Uterus (tissue), 4 donors: ENCODE data around the gene C17orf100. TPM values are rescaled to one million over a fixed set of nuclear protein-coding genes. Genes with fewer than 3 reads are reported as not detected.
"Not testable (repeated sequence)": the region's sequence is repeated elsewhere in the genome, so short reads cannot be mapped to it uniquely, and the experiment has no call there.

Experiments
- DNase-seq, 2 donors: peaks; one replicate each; pipeline ENCODE4 v3.0.0-alpha.2; 2019 to 2020
- H3K27ac ChIP-seq, 2 donors: fragments of 200-600 bp; sonication (generic); 1 replicate in 1 of 2; 2 replicates in 1 of 2; pipeline ENCODE4 v1.5.1; 2016 to 2018
- H3K27me3 ChIP-seq, 2 donors: fragments of 200-600 bp; sonication (generic); one replicate each; pipeline ENCODE4 v1.5.1; 2018 to 2019; ENCODE audit warnings: control low read depth in 1 of 2
- H3K36me3 ChIP-seq, 2 donors: fragments of 200-600 bp; sonication (generic); one replicate each; pipeline ENCODE4 v1.5.1; 2019; ENCODE audit warnings: control low read depth in 1 of 2
- H3K4me1 ChIP-seq, 2 donors: fragments of 200-600 bp; sonication (generic); one replicate each; pipeline ENCODE4 v1.5.1; 2018 to 2019; ENCODE audit warnings: control low read depth in 1 of 2
- H3K4me3 ChIP-seq, 2 donors: fragments of 200-600 bp; sonication (generic); 1 replicate in 1 of 2; 2 replicates in 1 of 2; pipeline ENCODE4 v1.5.1; 2018 to 2019; ENCODE audit warnings: mild to moderate bottlenecking in 1 of 2
- H3K9me3 ChIP-seq, 2 donors: fragments of 200-600 bp; sonication (generic); one replicate each; pipeline ENCODE4 v1.5.1; 2019; ENCODE audit warnings: control low read depth in 1 of 2
- POLR2A ChIP-seq, 2 donors: fragments of 450-650 bp; IDR thresholded peaks; one replicate each; pipeline ENCODE4 v1.6.1; 2016; ENCODE audit warnings: antibody characterized with exemption in 2 of 2, mild to moderate bottlenecking in 1 of 2, moderate library complexity in 1 of 2
- intact Hi-C: fragments of 100-400 bp; cut with DNase I; formaldehyde crosslinking; loops from one replicate; pipeline ENCODE4 v1.15.1; 2023; ENCODE audit warnings: low total_unique reads
- total RNA-seq, 4 donors: library from RNA; depleted of rRNA in 3 of 4; stranded (reverse); fragments of >200 nt in 3 of 4; gene quantifications; one replicate each; pipeline versions ENCODE4 v1.1.0 to v1.2.4, GENCODE V29; 2014 to 2023
- TF ChIP-seq, protein P1 (sequence below), 4 experiments: fragments of 200-600 bp in 2 of 4; fragments of 450-650 bp in 2 of 4; sonication (generic) in 2 of 4; IDR thresholded peaks; one replicate each; pipeline ENCODE4 v1.5.1; 2016 to 2019; ENCODE audit warnings: antibody characterized with exemption in 4 of 4, mild to moderate bottlenecking in 2 of 4, moderate library complexity in 1 of 4
- donor health status: DM: yes; HTN: yes; CAD: no.

C17orf100 gene
- total RNA-seq, 4 donors from 2014 or later, result 0.26 to 3.2 (median 1.3) TPM

- no peak for DNase-seq
- no peak for TF ChIP-seq POLR2A (IDR thresholded peaks at IDR 0.05)
- TF ChIP-seq, protein P1, sequence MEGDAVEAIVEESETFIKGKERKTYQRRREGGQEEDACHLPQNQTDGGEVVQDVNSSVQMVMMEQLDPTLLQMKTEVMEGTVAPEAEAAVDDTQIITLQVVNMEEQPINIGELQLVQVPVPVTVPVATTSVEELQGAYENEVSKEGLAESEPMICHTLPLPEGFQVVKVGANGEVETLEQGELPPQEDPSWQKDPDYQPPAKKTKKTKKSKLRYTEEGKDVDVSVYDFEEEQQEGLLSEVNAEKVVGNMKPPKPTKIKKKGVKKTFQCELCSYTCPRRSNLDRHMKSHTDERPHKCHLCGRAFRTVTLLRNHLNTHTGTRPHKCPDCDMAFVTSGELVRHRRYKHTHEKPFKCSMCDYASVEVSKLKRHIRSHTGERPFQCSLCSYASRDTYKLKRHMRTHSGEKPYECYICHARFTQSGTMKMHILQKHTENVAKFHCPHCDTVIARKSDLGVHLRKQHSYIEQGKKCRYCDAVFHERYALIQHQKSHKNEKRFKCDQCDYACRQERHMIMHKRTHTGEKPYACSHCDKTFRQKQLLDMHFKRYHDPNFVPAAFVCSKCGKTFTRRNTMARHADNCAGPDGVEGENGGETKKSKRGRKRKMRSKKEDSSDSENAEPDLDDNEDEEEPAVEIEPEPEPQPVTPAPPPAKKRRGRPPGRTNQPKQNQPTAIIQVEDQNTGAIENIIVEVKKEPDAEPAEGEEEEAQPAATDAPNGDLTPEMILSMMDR (IDR thresholded peaks at IDR 0.05), result no peak
- Histone ChIP-seq H3K36me3 (no peaks in the 10 kb centered on the region), H3K4me3 (no peak overlapping the region), H3K9me3 (no peaks in the 10 kb centered on the region), H3K27ac (no peak overlapping the region), H3K4me1 (no peaks in the 10 kb centered on the region), H3K27me3 (no peaks in the 10 kb centered on the region)
- intact Hi-C loops, result no loop called here
Measured at GRCh38 chr17:6691546-6691945, 40.0 kb downstream of the C17orf100 start.

- H3K9me3 ChIP-seq, H3K27ac ChIP-seq, H3K36me3 ChIP-seq, DNase-seq, H3K4me1 ChIP-seq, H3K4me3 ChIP-seq, H3K27me3 ChIP-seq, intact Hi-C loops: not testable (repeated sequence)
Measured at GRCh38 chr17:6691958-6692357, 40.4 kb downstream of the C17orf100 start.

- no peak for TF ChIP-seq POLR2A (IDR thresholded peaks at IDR 0.05)
- TF ChIP-seq, protein P1 (IDR thresholded peaks at IDR 0.05), result no peak
Measured at GRCh38 chr17:6695051-6695450, 43.5 kb downstream of the C17orf100 start.

GRCh38 chr17:6695565-6695964 is 44.0 kb downstream of the C17orf100 start:
- Histone ChIP-seq H3K36me3 (no peaks in the 10 kb centered on the region), H3K9me3 (no peaks in the 10 kb centered on the region), H3K4me3 (no peak overlapping the region), H3K4me1 (no peaks in the 10 kb centered on the region), H3K27ac (no peak overlapping the region), H3K27me3 (no peaks in the 10 kb centered on the region)
- TF ChIP-seq, protein P1 (IDR thresholded peaks at IDR 0.05), result no peak
- TF ChIP-seq POLR2A (IDR thresholded peaks at IDR 0.05), result no peak
- DNase-seq, result no peak
- intact Hi-C loops, result no loop called here

More at GRCh38 chr17:6695051-6695450, 43.5 kb downstream of the C17orf100 start:
- DNase-seq, result no peak
- no peaks in the 10 kb centered on the region for H3K4me1 ChIP-seq
- no peaks in the 10 kb centered on the region for H3K36me3 ChIP-seq
- H3K27me3 ChIP-seq, result no peaks in the 10 kb centered on the region
- no peak overlapping the region for H3K27ac ChIP-seq
- no peak overlapping the region for H3K4me3 ChIP-seq
- H3K9me3 ChIP-seq, result no peaks in the 10 kb centered on the region
- intact Hi-C loops, result no loop called here

- no peak for DNase-seq
- Histone ChIP-seq H3K9me3 (no peaks in the 10 kb centered on the region), H3K27ac (no peak overlapping the region), H3K4me1 (no peaks in the 10 kb centered on the region), H3K27me3 (no peaks in the 10 kb centered on the region), H3K4me3 (no peak overlapping the region), H3K36me3 (no peaks in the 10 kb centered on the region)
- intact Hi-C loops, result no loop called here
- TF ChIP-seq, protein P1 (IDR thresholded peaks at IDR 0.05), result no peak
- no peak for TF ChIP-seq POLR2A (IDR thresholded peaks at IDR 0.05)
Measured at GRCh38 chr17:6696906-6697305, 45.3 kb downstream of the C17orf100 start.

GRCh38 chr17:6698004-6698403 is 46.4 kb downstream of the C17orf100 start:
- no peaks in the 10 kb centered on the region for H3K4me1 ChIP-seq
- H3K27me3 ChIP-seq, result no peaks in the 10 kb centered on the region
- no peak overlapping the region for H3K4me3 ChIP-seq
- intact Hi-C loops, result no loop called here
- no peaks in the 10 kb centered on the region for H3K9me3 ChIP-seq
- no peak for TF ChIP-seq POLR2A (IDR thresholded peaks at IDR 0.05)
- TF ChIP-seq, protein P1 (IDR thresholded peaks at IDR 0.05), result no peak
- no peak overlapping the region for H3K27ac ChIP-seq
- no peak for DNase-seq
- no peaks in the 10 kb centered on the region for H3K36me3 ChIP-seq
